Skeletal muscle tissue (tissue), 4 donors: Measurements from ENCODE around the gene HDAC6. TPM values are rescaled to one million over a fixed set of nuclear protein-coding genes. Genes with fewer than 3 reads are reported as not detected.
A peak's percentile ranks its signal among the peaks of the same experiment; 100 is the strongest.
"Not testable (repeated sequence)": the region's sequence is repeated elsewhere in the genome, so short reads cannot be mapped to it uniquely, and the experiment has no call there.

Experiments
- H3K27ac ChIP-seq: one replicate; pipeline ENCODE4 v1.7.0; 2013; ENCODE audit warnings: mild to moderate bottlenecking, low read depth, low read length, inconsistent platforms
- H3K27me3 ChIP-seq, 3 donors: one replicate each; pipeline ENCODE4 v1.7.0; 2013; ENCODE audit warnings: low read length in 3 of 3; ENCODE audit not compliant: control insufficient read depth in 3 of 3, insufficient read depth in 3 of 3
- H3K36me3 ChIP-seq, 3 donors: one replicate each; pipeline ENCODE4 v1.7.0; 2013; ENCODE audit warnings: low read length in 3 of 3; ENCODE audit not compliant: control insufficient read depth in 3 of 3, insufficient read depth in 3 of 3
- H3K4me1 ChIP-seq, 3 donors: one replicate each; pipeline ENCODE4 v1.7.0; 2013; ENCODE audit warnings: low read length in 3 of 3, mild to moderate bottlenecking in 3 of 3; ENCODE audit not compliant: control insufficient read depth in 3 of 3, insufficient read depth in 3 of 3
- H3K4me3 ChIP-seq, 3 donors: one replicate each; pipeline ENCODE4 v1.7.0; 2013; ENCODE audit warnings: low read length in 3 of 3
- H3K9ac ChIP-seq, 3 donors: one replicate each; pipeline ENCODE4 v1.7.0; 2013; ENCODE audit warnings: low read length in 3 of 3, mild to moderate bottlenecking in 3 of 3, moderate library complexity in 2 of 3, low read depth in 1 of 3
- H3K9me3 ChIP-seq, 3 donors: one replicate each; pipeline ENCODE4 v1.7.0; 2013; ENCODE audit warnings: low read length in 3 of 3; ENCODE audit not compliant: control insufficient read depth in 3 of 3
- total RNA-seq: library from RNA; depleted of rRNA; stranded (reverse); fragments of >200 nt; gene quantifications from one replicate; pipeline ENCODE4 v1.2.3, GENCODE V29; 2014
- donor health status: Osteomylitis.

The HDAC6 gene
- total RNA-seq, 1 donor from 2014 or later = 79.3 TPM

DNA sequence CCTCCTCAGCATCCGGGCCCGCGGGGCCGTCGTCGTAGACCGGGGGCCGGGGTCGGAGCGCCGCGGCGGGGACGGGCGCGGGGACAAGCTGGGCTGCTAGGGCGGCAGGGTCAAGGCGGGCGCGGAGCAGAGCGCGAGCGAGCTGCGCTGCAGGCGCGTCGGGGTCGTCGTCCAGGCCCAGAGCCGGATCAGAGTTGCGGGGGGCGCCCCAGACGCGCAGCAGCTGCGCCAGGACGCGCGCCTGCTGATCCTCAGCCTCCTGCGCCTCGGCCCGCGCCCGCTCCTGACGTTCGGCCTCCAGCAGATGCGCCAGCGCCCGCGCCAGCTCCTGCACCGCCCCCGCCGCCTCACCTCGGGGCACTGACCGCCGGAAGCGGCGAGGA is 30.0 kb downstream of the HDAC6 start:
- Histone ChIP-seq H3K4me3 (no peak overlapping the region), H3K36me3 (no peaks in the 10 kb centered on the region), H3K9ac (no peak overlapping the region), H3K27me3 (peaks cover 20 to 44% (median 32%) of the 10 kb centered on the region in 3 donors), H3K4me1 (peaks cover 0 to 5% (median 0%) of the 10 kb centered on the region in 3 donors), H3K9me3 (no peaks in the 10 kb centered on the region), H3K27ac (no peak overlapping the region)

- H3K9me3 ChIP-seq = no peaks in the 10 kb centered on the region
- H3K9ac ChIP-seq = no peak overlapping the region
- H3K27me3 ChIP-seq = peaks cover 20 to 41% (median 32%) of the 10 kb centered on the region in 3 donors
These were observed 31.8 kb downstream of the HDAC6 start for GRCh38 chrX:48833542-48834138.

GRCh38 chrX:48834383-48834709 is 32.5 kb downstream of the HDAC6 start:
- peaks cover 0 to 5% (median 0%) of the 10 kb centered on the region in 3 donors for H3K4me1 ChIP-seq
- H3K9me3 ChIP-seq = no peaks in the 10 kb centered on the region
- no peaks in the 10 kb centered on the region for H3K36me3 ChIP-seq
- no peak overlapping the region for H3K4me3 ChIP-seq
- no peak overlapping the region for H3K27ac ChIP-seq
- H3K9ac ChIP-seq = no peak overlapping the region
- peaks cover 20 to 39% (median 32%) of the 10 kb centered on the region in 3 donors for H3K27me3 ChIP-seq

More at GRCh38 chrX:48833542-48834138, 31.8 kb downstream of the HDAC6 start:
- H3K27ac ChIP-seq = no peak overlapping the region
- H3K4me3 ChIP-seq = no peak overlapping the region
- H3K36me3 ChIP-seq = no peaks in the 10 kb centered on the region
- H3K4me1 ChIP-seq = peaks cover 0 to 5% (median 0%) of the 10 kb centered on the region in 3 donors

- H3K9me3 ChIP-seq = no peaks in the 10 kb centered on the region
- H3K27ac ChIP-seq = no peak within 1 kb of the TSS
- H3K27me3 ChIP-seq = peaks cover 19 to 32% (median 27%) of the 10 kb centered on the region in 3 donors
- no peak within 1 kb of the TSS for H3K9ac ChIP-seq
- no peaks in the 10 kb centered on the region for H3K36me3 ChIP-seq
- H3K4me3 ChIP-seq = peak within 1 kb of the TSS in 1 of 3 donors; percentile 13
- peaks cover 0 to 5% (median 0%) of the 10 kb centered on the region in 3 donors for H3K4me1 ChIP-seq
These were observed 33.9 kb downstream of the HDAC6 start, which contains the start of gene PCSK1N for GRCh38 chrX:48835524-48836329. Gene PCSK1N (minus strand): TSS chrX:48835610. CDS start chrX:48835532, 78 bp downstream.

- H3K4me3 ChIP-seq = no peak overlapping the region
- peaks cover 4 to 6% (median 4%) of the 10 kb centered on the region in 3 donors for H3K27me3 ChIP-seq
- peaks cover 0 to 3% (median 0%) of the 10 kb centered on the region in 3 donors for H3K4me1 ChIP-seq
- H3K27ac ChIP-seq = no peak overlapping the region
- no peak overlapping the region for H3K9ac ChIP-seq
- no peaks in the 10 kb centered on the region for H3K9me3 ChIP-seq
- H3K36me3 ChIP-seq = no peaks in the 10 kb centered on the region
These were observed 37.8 kb downstream of the HDAC6 start for GRCh38 chrX:48839686-48840085.

- no peaks in the 10 kb centered on the region for H3K36me3 ChIP-seq
- no peaks in the 10 kb centered on the region for H3K9me3 ChIP-seq
- H3K27me3 ChIP-seq = no peaks in the 10 kb centered on the region
- no peak overlapping the region for H3K9ac ChIP-seq
- no peak overlapping the region for H3K4me3 ChIP-seq
- H3K4me1 ChIP-seq = no peaks in the 10 kb centered on the region
- H3K27ac ChIP-seq = no peak overlapping the region
These were observed 47.0 kb downstream of the HDAC6 start for GRCh38 chrX:48848847-48849246.

DNA sequence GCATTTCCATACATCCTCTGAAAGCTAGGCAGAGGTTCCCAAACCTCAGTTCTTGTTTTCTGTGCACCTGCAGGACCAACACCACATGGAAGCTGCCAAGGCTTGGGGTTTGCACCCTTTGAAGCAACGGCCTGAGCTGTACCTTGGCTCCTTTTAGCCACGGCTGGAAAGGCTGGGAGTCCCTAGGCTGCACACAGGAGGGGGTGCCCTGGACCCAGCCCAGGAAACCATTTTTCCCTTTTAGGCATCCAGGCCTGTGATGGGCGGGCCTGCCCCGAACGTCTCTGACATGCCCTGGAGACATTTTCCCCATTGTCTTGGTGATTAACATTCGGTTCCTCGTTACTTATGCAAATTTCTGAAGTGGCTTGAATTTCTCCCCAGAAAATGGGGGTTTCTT is 51.0 kb downstream of the HDAC6 start:
- no peaks in the 10 kb centered on the region for H3K9me3 ChIP-seq
- no peak overlapping the region for H3K9ac ChIP-seq
- H3K36me3 ChIP-seq = no peaks in the 10 kb centered on the region
- no peaks in the 10 kb centered on the region for H3K4me1 ChIP-seq
- H3K27ac ChIP-seq = no peak overlapping the region
- no peaks in the 10 kb centered on the region for H3K27me3 ChIP-seq
- no peak overlapping the region for H3K4me3 ChIP-seq

DNA sequence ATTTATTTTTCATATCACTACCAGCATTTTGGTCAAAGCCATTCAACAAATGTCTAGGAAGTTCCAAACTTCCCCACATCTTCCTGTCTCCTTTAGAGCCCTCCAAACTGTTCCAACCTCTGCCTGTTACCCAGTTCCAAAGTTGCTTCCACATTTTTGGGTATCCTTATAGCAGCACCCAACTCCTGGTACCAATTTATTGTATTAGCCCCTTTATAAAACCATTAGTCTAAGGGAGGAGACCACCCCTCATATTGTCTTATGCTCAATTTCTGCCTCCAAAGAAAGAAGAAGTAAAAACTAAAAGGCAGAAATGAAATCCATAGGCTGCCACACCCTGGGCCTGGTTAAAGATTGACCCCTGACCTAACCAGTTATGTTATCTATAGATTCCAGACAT is 51.6 kb downstream of the HDAC6 start:
- H3K27me3 ChIP-seq, H3K27ac ChIP-seq, H3K4me3 ChIP-seq, H3K36me3 ChIP-seq, H3K9me3 ChIP-seq, H3K4me1 ChIP-seq, H3K9ac ChIP-seq: not testable (repeated sequence)

DNA sequence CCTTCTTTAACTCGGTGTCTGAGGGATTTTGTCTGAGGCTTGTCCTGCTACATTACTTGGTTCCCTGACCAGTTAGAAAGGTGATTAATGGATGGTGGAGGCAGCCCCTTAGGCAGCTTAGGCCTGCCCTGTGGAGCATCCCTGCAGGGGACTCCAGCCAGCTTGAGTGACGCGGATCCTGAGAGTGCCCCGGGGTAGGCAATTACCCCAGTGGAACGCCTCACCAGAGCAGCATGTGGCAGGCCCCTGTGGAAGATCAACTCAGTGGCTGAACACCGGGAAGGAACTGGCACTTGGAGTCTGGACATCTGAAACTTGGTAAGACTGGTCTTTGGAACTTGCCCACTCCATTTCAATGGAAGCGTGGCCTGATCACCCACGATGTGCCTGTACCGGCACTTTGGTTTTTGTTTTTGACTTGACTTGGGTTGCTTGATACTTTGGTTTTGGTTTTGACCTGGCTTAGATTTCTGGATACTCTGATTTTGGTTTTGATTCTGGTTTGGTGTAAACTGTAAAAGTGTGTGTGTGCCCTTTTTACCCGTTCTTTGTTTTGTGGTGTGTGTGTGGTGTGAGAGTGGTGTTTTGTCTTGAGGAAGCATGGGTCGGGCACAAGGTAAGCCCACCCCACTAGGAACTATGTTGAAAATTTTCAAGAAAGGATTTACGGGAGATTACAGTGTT is 52.4 kb downstream of the HDAC6 start:
- H3K27ac ChIP-seq, H3K4me3 ChIP-seq, H3K4me1 ChIP-seq, H3K27me3 ChIP-seq, H3K9me3 ChIP-seq, H3K9ac ChIP-seq, H3K36me3 ChIP-seq: not testable (repeated sequence)

DNA sequence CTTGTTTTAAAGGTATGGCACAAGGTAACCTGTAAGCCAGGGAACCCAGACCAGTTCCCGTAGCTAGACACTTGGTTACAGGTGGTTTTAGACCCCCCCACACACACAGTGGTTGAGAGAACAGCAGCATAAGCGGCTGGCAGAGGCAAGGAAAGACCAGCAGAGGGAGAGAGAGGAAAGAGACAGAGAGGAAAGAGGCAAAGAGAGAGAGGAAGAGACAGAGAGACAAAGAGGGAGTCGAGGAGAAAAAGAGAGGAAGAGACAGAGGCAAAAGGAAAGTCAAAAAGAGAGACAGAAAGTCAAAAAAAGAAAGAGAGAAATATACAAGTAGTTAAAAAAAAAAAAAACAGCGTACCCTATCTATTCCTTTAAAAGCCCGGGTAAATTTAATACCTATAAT is 53.0 kb downstream of the HDAC6 start:
- Histone ChIP-seq H3K4me3 (no peak overlapping the region), H3K4me1 (no peaks in the 10 kb centered on the region), H3K27me3 (no peaks in the 10 kb centered on the region), H3K36me3 (no peaks in the 10 kb centered on the region), H3K9ac (no peak overlapping the region), H3K27ac (no peak overlapping the region), H3K9me3 (no peaks in the 10 kb centered on the region)
